Prostate gland (tissue), 2 donors: ENCODE measurements around the gene ERC2.

Experiments used
- CTCF ChIP-seq, 4 experiments: fragments of 200-600 bp in 2 of 4; fragments of 450-650 bp in 2 of 4; sonication (generic) in 2 of 4; IDR thresholded peaks; 1 replicate in 3 of 4; 2 replicates in 1 of 4; pipeline ENCODE4 v1.5.1; 2016 to 2019; ENCODE audit warnings: antibody characterized with exemption in 4 of 4, mild to moderate bottlenecking in 2 of 4, moderate library complexity in 2 of 4
- POLR2A ChIP-seq: fragments of 450-650 bp; IDR thresholded peaks from one replicate; pipeline ENCODE4 v1.6.1; 2016; ENCODE audit warnings: antibody characterized with exemption, mild to moderate bottlenecking
- POLR2AphosphoS5 ChIP-seq: sonication (generic); formaldehyde crosslinking; IDR thresholded peaks from one replicate; pipeline ENCODE4 v1.6.1; 2017; ENCODE audit warnings: antibody characterized with exemption

- no peak for TF ChIP-seq CTCF (IDR thresholded peaks at IDR 0.05)
- TF ChIP-seq POLR2A = no peak
- TF ChIP-seq POLR2AphosphoS5 = no peak
These were observed 143.8 kb downstream of the ERC2 start for GRCh38 chr3:56324473-56324872.
